Caco-2 (cell line): ENCODE data around the gene SRGAP3. TPM values are rescaled to one million over a fixed set of nuclear protein-coding genes. Genes with fewer than 3 reads are reported as not detected.

Experiments
- BruUV-seq: library from RNA; stranded (reverse); fragments of 400-500 nt; replicated peaks from 2 replicates; lab custom pipeline; 2021; lab: Mats Ljungman, UMichigan
- CTCF ChIA-PET: fragments of 300-600 bp; sonication (Branson Sonifier 250); formaldehyde crosslinking; loops from one replicate; lab custom pipeline; 2022; ENCODE audit warnings: antibody characterized with exemption; lab: Charles Lee
- POLR2A ChIA-PET: fragments of 300-600 bp; sonication (Branson Sonifier 250); formaldehyde crosslinking; loops from one replicate; lab custom pipeline; 2022; ENCODE audit warnings: antibody characterized with exemption; lab: Charles Lee
- DNase-seq, 2 experiments: peaks; one replicate each; pipeline versions ENCODE4 v3.0.0 to v3.0.0-alpha.2; 2020 to 2022
- H3K27me3 ChIP-seq: replicated peaks from 2 replicates; pipeline ENCODE4 v1.6.0; 2011; ENCODE audit warnings: low read length; ENCODE audit not compliant: control insufficient read depth, insufficient read depth
- H3K36me3 ChIP-seq: 2 replicates; pipeline ENCODE4 v1.5.1; 2011; ENCODE audit warnings: low read length; ENCODE audit not compliant: control insufficient read depth, insufficient read depth
- H3K4me1 ChIP-seq: fragments of 250-450 bp; sonication (Bioruptor Pico); 2 replicates; pipeline ENCODE4 v1.5.1; 2020; ENCODE audit warnings: mild to moderate bottlenecking
- H3K4me3 ChIP-seq: 2 replicates; pipeline ENCODE4 v1.5.1; 2011; ENCODE audit warnings: low read depth, mild to moderate bottlenecking, control low read depth, low read length
- H3K9me3 ChIP-seq: fragments of 250-450 bp; sonication (Bioruptor Pico); 2 replicates; pipeline ENCODE4 v1.5.1; 2020; ENCODE audit warnings: mild to moderate bottlenecking, moderate library complexity
- H3K27ac Mint-ChIP-seq: one replicate; pipeline ENCODE4 v1.8.0; 2022; ENCODE audit warnings: mixed read lengths; ENCODE audit not compliant: unreplicated experiment
- H3K27me3 Mint-ChIP-seq: one replicate; pipeline ENCODE4 v1.8.0; 2022; ENCODE audit warnings: mixed read lengths; ENCODE audit not compliant: insufficient read depth, unreplicated experiment
- H3K36me3 Mint-ChIP-seq: one replicate; pipeline ENCODE4 v1.8.0; 2022; ENCODE audit warnings: mild to moderate bottlenecking, mixed read lengths; ENCODE audit not compliant: insufficient read depth, unreplicated experiment
- H3K4me1 Mint-ChIP-seq: one replicate; pipeline ENCODE4 v1.8.0; 2022; ENCODE audit warnings: low read depth, mixed read lengths; ENCODE audit not compliant: unreplicated experiment
- H3K4me3 Mint-ChIP-seq: one replicate; pipeline ENCODE4 v1.8.0; 2022; ENCODE audit warnings: mild to moderate bottlenecking, moderate library complexity, mixed read lengths; ENCODE audit not compliant: unreplicated experiment
- H3K9me3 Mint-ChIP-seq: one replicate; pipeline ENCODE4 v1.8.0; 2022; ENCODE audit warnings: mixed read lengths; ENCODE audit not compliant: unreplicated experiment
- CTCF ChIP-seq, 2 experiments: fragments of 200-600 bp in 1 of 2; IDR thresholded peaks; 1 replicate in 1 of 2; 2 replicates in 1 of 2; pipeline versions ENCODE4 v1.5.1 to v1.8.0; 2011 to 2022; ENCODE audit warnings: antibody characterized with exemption in 1 of 2, control low read depth in 1 of 2, inconsistent platforms in 1 of 2, low read depth in 1 of 2, low read length in 1 of 2, mild to moderate bottlenecking in 1 of 2, moderate library complexity in 1 of 2; ENCODE audit not compliant: insufficient read depth in 1 of 2, severe bottlenecking in 1 of 2, unreplicated experiment in 1 of 2
- intact Hi-C: fragments of 100-400 bp; cut with micrococcal nuclease; formaldehyde crosslinking; loops from one replicate; pipeline ENCODE4 v1.10.0; 2022; ENCODE audit not compliant: unreplicated experiment
- total RNA-seq: library from RNA; stranded (reverse); gene quantifications from 2 replicates; pipeline ENCODE4 v1.2.3, GENCODE V29; 2022

The SRGAP3 gene
- total RNA-seq, 1 experiment from 2014 or later, result 1.3 TPM

- Mint-ChIP-seq H3K27me3 (no peaks in the 10 kb centered on the region), H3K9me3 (no peaks in the 10 kb centered on the region), H3K36me3 (no peaks in the 10 kb centered on the region), H3K27ac (no peak overlapping the region), H3K4me1 (peaks cover 4% of the 10 kb centered on the region), H3K4me3 (no peak overlapping the region)
- intact Hi-C loops, result no loop called here
- no peaks in the 10 kb centered on the region for H3K36me3 ChIP-seq
- H3K4me1 ChIP-seq, result no peaks in the 10 kb centered on the region
- no TSS peak for BruUV-seq
- DNase-seq, result no peak
- H3K4me3 ChIP-seq, result no peak overlapping the region
- CTCF ChIA-PET, result interaction anchor here (0.6 kb wide), 1 partner anchor 221 kb away, joined by 3 read pairs; no protein-coding TSS in a partner anchor
- H3K9me3 ChIP-seq, result no peaks in the 10 kb centered on the region
- H3K27me3 ChIP-seq, result no peaks in the 10 kb centered on the region
- no peak for TF ChIP-seq CTCF (IDR thresholded peaks at IDR 0.05; ENCODE audit: insufficient read depth in 1 of 2, low read depth in 1 of 2, low read length in 1 of 2, severe bottlenecking in 1 of 2, unreplicated experiment in 1 of 2)
- POLR2A ChIA-PET, result no interaction called here
Observed at GRCh38 chr3:8985876-8986275, 263.6 kb downstream of the SRGAP3 start.

DNA sequence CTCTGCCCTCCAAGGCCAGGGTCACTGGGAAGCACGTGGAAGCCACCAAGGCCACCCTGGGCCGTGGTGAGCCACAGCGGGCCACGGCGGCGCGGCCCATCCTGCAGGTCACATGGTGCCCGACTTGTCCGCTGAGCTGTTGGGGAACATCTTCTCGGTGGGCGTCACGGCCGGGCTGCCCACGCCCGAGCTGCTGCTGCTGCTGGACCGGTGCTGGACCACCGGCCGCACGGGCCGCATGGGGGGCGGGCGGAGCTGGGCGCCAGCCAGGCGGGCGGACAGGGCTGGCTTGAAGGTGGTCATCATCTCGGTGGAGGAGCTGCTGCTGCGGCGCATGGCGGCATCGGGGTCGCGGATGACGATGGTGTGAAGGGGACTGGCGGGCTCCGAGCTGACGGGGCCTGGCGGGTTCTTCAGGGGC lies 264.0 kb downstream of the SRGAP3 start:
- peaks cover 2% of the 10 kb centered on the region for H3K36me3 Mint-ChIP-seq
- no peak overlapping the region for H3K4me3 Mint-ChIP-seq
- ChIA-PET CTCF (interaction anchor here (0.6 kb wide), 1 partner anchor 222 kb away, joined by 3 read pairs; no protein-coding TSS in a partner anchor), POLR2A (no interaction called here)
- DNase-seq, result no peak
- H3K4me1 Mint-ChIP-seq, result peaks cover 4% of the 10 kb centered on the region
- TF ChIP-seq CTCF (IDR thresholded peaks at IDR 0.05; ENCODE audit: insufficient read depth in 1 of 2, low read depth in 1 of 2, low read length in 1 of 2, severe bottlenecking in 1 of 2, unreplicated experiment in 1 of 2), result no peak
- no TSS peak for BruUV-seq
- no peak overlapping the region for H3K4me3 ChIP-seq
- H3K9me3 ChIP-seq, result no peaks in the 10 kb centered on the region
- H3K9me3 Mint-ChIP-seq, result no peaks in the 10 kb centered on the region
- H3K36me3 ChIP-seq, result no peaks in the 10 kb centered on the region
- intact Hi-C loops, result no loop called here
- no peaks in the 10 kb centered on the region for H3K4me1 ChIP-seq
- H3K27me3 Mint-ChIP-seq, result no peaks in the 10 kb centered on the region
- H3K27me3 ChIP-seq, result no peaks in the 10 kb centered on the region
- H3K27ac Mint-ChIP-seq, result no peak overlapping the region

GRCh38 chr3:8984526-8984925 lies 264.9 kb downstream of the SRGAP3 start:
- Histone ChIP-seq H3K36me3 (no peaks in the 10 kb centered on the region), H3K27me3 (no peaks in the 10 kb centered on the region), H3K9me3 (no peaks in the 10 kb centered on the region), H3K4me3 (no peak overlapping the region), H3K4me1 (no peaks in the 10 kb centered on the region)
- BruUV-seq, result no TSS peak
- POLR2A ChIA-PET, result no interaction called here
- peaks cover 5% of the 10 kb centered on the region for H3K36me3 Mint-ChIP-seq
- H3K4me1 Mint-ChIP-seq, result peaks cover 4% of the 10 kb centered on the region
- H3K27ac Mint-ChIP-seq, result no peak overlapping the region
- H3K4me3 Mint-ChIP-seq, result no peak overlapping the region
- H3K9me3 Mint-ChIP-seq, result no peaks in the 10 kb centered on the region
- CTCF ChIA-PET, result no interaction called here
- no peak for TF ChIP-seq CTCF (IDR thresholded peaks at IDR 0.05; ENCODE audit: insufficient read depth in 1 of 2, low read depth in 1 of 2, low read length in 1 of 2, severe bottlenecking in 1 of 2, unreplicated experiment in 1 of 2)
- DNase-seq, result no peak
- intact Hi-C loops, result no loop called here
- peaks cover 3% of the 10 kb centered on the region for H3K27me3 Mint-ChIP-seq
